ENCODE measurements around the gene LMAN1L.

DNA sequence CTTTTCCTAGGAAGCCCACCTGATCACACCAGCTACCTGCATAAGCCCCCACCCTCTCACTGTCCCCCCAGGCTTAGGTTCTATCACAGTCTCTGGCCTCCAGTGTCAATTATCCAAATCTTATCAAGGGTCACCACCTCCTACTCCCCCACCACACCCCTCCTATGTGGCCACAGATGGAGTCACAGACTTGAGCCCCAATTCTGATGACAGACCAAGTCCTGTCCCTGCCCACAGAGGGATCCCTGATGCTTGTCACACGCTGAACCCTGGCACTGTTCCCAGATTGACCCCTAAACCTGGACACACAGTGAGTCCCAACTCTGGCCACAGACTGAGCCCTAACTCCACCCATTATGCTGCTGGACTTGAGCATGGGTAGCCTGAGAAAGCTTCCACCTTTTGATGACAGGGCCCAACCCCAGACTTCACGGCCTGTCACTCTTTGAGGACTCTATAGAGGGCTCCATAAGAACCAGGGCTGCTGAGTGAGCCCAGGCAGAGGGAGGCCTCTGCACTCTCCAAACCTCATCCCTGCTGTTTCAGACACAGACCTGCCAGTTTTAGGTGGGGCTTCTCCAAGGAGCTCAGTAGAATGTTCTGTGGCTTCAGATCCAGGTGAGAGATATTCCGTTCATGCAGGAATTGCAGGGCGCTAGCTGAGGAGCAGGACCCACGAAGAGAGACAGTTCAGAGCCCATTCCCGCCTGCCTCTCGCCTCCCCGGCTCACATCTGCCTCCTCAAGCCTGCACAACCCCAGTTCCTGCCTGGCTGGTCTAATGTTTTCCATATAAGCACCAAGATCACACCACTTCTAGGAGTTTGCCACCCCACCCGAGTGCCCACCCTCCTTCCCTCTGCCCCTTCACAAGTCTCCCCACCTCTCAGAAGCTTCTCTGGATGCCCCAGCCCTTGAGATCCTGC, 28.5 kb downstream of the LMAN1L start:
- TF ChIP-seq CTCF (IDR thresholded peaks at IDR 0.05; ENCODE audit: low read depth, low read length) (no peak), EZH2phosphoT487 (IDR thresholded peaks at IDR 0.05; ENCODE audit: low read depth) (no peak)

All from OCI-LY3 (cell line).